ENCODE measurements around the gene SMIM26.

Gene SMIM26

GRCh38 chr20:18585134-18585533, 17.9 kb downstream of the SMIM26 start:
- DNase-seq (ENCODE audit: low spot score) = no peak

- DNase-seq (ENCODE audit: low spot score) = peak; percentile 80
These were observed 20.7 kb downstream of the SMIM26 start, which contains the start of gene DTD1 for GRCh38 chr20:18587665-18588573. TSS of gene DTD1 (plus strand) at chr20:18588054. CDS start at chr20:18588073, 19 bp downstream.

- no peak for DNase-seq (ENCODE audit: low spot score)
These were observed 21.3 kb downstream of the SMIM26 start for GRCh38 chr20:18588574-18588933.

GRCh38 chr20:18589941-18590674, 22.9 kb downstream of the SMIM26 start:
- no peak for DNase-seq (ENCODE audit: low spot score)

GRCh38 chr20:18596270-18596669, 29.0 kb downstream of the SMIM26 start:
- no peak for DNase-seq (ENCODE audit: low spot score)

GRCh38 chr20:18609741-18610140, 42.5 kb downstream of the SMIM26 start:
- DNase-seq (ENCODE audit: low spot score) = no peak

GRCh38 chr20:18611492-18611891, 44.3 kb downstream of the SMIM26 start:
- no peak for DNase-seq (ENCODE audit: low spot score)

GRCh38 chr20:18613553-18613952, 46.3 kb downstream of the SMIM26 start:
- no peak for DNase-seq (ENCODE audit: low spot score)

GRCh38 chr20:18614244-18614643, 47.0 kb downstream of the SMIM26 start:
- no peak for DNase-seq (ENCODE audit: low spot score)

GRCh38 chr20:18615020-18615650, 47.9 kb downstream of the SMIM26 start:
- no peak for DNase-seq (ENCODE audit: low spot score)
